HG03135 (cell line): ENCODE data around the gene SEMA6D.

Source experiments
- ATAC-seq: cut with Tn5 transposase; IDR thresholded peaks from one replicate; pipeline ENCODE4 v1.9.1; 2021; ENCODE audit warnings: mild to moderate bottlenecking, moderate library complexity; ENCODE audit not compliant: unreplicated experiment

Gene SEMA6D

GRCh38 chr15:47743385-47743784, 26.1 kb downstream of the SEMA6D start:
- ATAC-seq: no peak

GRCh38 chr15:47743886-47744285, 26.6 kb downstream of the SEMA6D start:
- no peak for ATAC-seq

GRCh38 chr15:47744496-47744895, 27.2 kb downstream of the SEMA6D start:
- ATAC-seq: no peak

GRCh38 chr15:47744973-47745372, 27.7 kb downstream of the SEMA6D start:
- no peak for ATAC-seq

- no peak for ATAC-seq
These were observed 29.2 kb downstream of the SEMA6D start for GRCh38 chr15:47746516-47746915.

GRCh38 chr15:47750030-47750739, 32.9 kb downstream of the SEMA6D start:
- no peak for ATAC-seq

GRCh38 chr15:47750740-47751262, 33.5 kb downstream of the SEMA6D start:
- no peak for ATAC-seq

- ATAC-seq: no peak
These were observed 36.3 kb downstream of the SEMA6D start for GRCh38 chr15:47753591-47753990.

GRCh38 chr15:47754312-47754711, 37.0 kb downstream of the SEMA6D start:
- ATAC-seq: no peak

- no peak for ATAC-seq
These were observed 38.6 kb downstream of the SEMA6D start for GRCh38 chr15:47755941-47756340.

GRCh38 chr15:47756872-47757271, 39.6 kb downstream of the SEMA6D start:
- ATAC-seq: no peak

- no peak for ATAC-seq
These were observed 40.0 kb downstream of the SEMA6D start for GRCh38 chr15:47757331-47757730.

- no peak for ATAC-seq
These were observed 45.3 kb downstream of the SEMA6D start for GRCh38 chr15:47762621-47763020.

- no peak for ATAC-seq
These were observed 47.4 kb downstream of the SEMA6D start for GRCh38 chr15:47764666-47765065.

GRCh38 chr15:47766406-47766805, 49.1 kb downstream of the SEMA6D start:
- no peak for ATAC-seq

GRCh38 chr15:47767035-47767434, 49.7 kb downstream of the SEMA6D start:
- ATAC-seq: no peak

- ATAC-seq: no peak
These were observed 51.4 kb downstream of the SEMA6D start for GRCh38 chr15:47768735-47769134.

- no peak for ATAC-seq
These were observed 51.9 kb downstream of the SEMA6D start for GRCh38 chr15:47769166-47769565.

GRCh38 chr15:47773143-47773542, 55.8 kb downstream of the SEMA6D start:
- no peak for ATAC-seq

- no peak for ATAC-seq
These were observed 61.0 kb downstream of the SEMA6D start for GRCh38 chr15:47778263-47778770.

GRCh38 chr15:47780971-47781370, 63.7 kb downstream of the SEMA6D start:
- ATAC-seq: no peak

- no peak for ATAC-seq
These were observed 64.2 kb downstream of the SEMA6D start for GRCh38 chr15:47781527-47781926.

- ATAC-seq: no peak
These were observed 67.5 kb downstream of the SEMA6D start for GRCh38 chr15:47784820-47785219.
